ENCODE measurements around the gene CIZ1. TPM values are rescaled to one million over a fixed set of nuclear protein-coding genes. Genes with fewer than 3 reads are reported as not detected.

Gene CIZ1
- total and polyA plus RNA-seq, 9 of the 15 experiments (the other 6 are each of a cell fraction or from before 2014, with no cell fraction given), result 6.6 to 329 (median 87.8) TPM

DNA sequence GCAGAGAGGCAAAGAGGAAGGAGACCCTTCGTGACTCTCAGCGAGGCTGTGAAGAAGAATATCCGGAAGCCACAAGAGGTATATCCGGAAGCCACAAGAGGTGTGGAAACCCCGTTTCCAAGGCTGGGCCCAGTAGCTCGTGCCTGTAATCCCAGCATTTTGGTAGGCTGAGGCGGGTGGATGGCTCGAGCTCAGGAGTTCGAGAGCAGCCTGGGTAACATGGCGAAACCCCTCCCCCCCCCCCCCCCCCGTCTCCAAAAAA is 31.9 kb downstream of the CIZ1 start (continued):
- TF ChIP-seq, protein P1, sequence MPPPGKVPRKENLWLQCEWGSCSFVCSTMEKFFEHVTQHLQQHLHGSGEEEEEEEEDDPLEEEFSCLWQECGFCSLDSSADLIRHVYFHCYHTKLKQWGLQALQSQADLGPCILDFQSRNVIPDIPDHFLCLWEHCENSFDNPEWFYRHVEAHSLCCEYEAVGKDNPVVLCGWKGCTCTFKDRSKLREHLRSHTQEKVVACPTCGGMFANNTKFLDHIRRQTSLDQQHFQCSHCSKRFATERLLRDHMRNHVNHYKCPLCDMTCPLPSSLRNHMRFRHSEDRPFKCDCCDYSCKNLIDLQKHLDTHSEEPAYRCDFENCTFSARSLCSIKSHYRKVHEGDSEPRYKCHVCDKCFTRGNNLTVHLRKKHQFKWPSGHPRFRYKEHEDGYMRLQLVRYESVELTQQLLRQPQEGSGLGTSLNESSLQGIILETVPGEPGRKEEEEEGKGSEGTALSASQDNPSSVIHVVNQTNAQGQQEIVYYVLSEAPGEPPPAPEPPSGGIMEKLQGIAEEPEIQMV (tag; conservative IDR thresholded peaks at IDR 0.05; ENCODE audit: low read depth), result 0 out of 2 replicates have a peak, but pooled peaks have one; percentile 39
- TF ChIP-seq NRF1 (conservative IDR thresholded peaks at IDR 0.05 in 1 of 2, IDR thresholded peaks at IDR 0.05 in 1 of 2), result 0 out of 4 replicates have a peak, but pooled peaks of 1 of the 2 experiments have one; percentile 10
- no peak for TF ChIP-seq SETDB1 (IDR thresholded peaks at IDR 0.05; ENCODE audit: low read length)
- no peak for TF ChIP-seq DACH1 (IDR thresholded peaks at IDR 0.05; ENCODE audit: partially characterized antibody)
- TF ChIP-seq ZNF830 (CRISPR knock-in tag; IDR thresholded peaks at IDR 0.05), result no peak
- TF ChIP-seq ILK (tag; IDR thresholded peaks at IDR 0.05; ENCODE audit: borderline replicate concordance, low read depth), result no peak
- TF ChIP-seq ZNF324 (CRISPR knock-in tag; IDR thresholded peaks at IDR 0.05), result 0 out of 2 replicates have a peak, but pooled peaks have one; percentile 11
- no peak for TF ChIP-seq ZNF507 (tag; conservative IDR thresholded peaks at IDR 0.05)
- TF ChIP-seq ZNF232 (CRISPR knock-in tag; IDR thresholded peaks at IDR 0.05), result no peak
- TF ChIP-seq DNMT1 (IDR thresholded peaks at IDR 0.05), result no peak
- TF ChIP-seq CSDE1 (IDR thresholded peaks at IDR 0.05), result no peak
- TF ChIP-seq BCOR (IDR thresholded peaks at IDR 0.05), result 0 out of 2 replicates have a peak, but pooled peaks have one; percentile 16
- no peak; the same call in 1 of the 2 replicates for TF ChIP-seq SMARCC2 (IDR thresholded peaks at IDR 0.05; ENCODE audit: low read depth)
- no peak for TF ChIP-seq KLF13 (tag; IDR thresholded peaks at IDR 0.05; ENCODE audit: borderline replicate concordance, low read depth)
- no peak for TF ChIP-seq RBM14 (IDR thresholded peaks at IDR 0.05; ENCODE audit: borderline replicate concordance, insufficient read depth, low read depth, low read length)
- TF ChIP-seq TRIM28 (IDR thresholded peaks at IDR 0.05), result no peak
- TF ChIP-seq, protein P2, sequence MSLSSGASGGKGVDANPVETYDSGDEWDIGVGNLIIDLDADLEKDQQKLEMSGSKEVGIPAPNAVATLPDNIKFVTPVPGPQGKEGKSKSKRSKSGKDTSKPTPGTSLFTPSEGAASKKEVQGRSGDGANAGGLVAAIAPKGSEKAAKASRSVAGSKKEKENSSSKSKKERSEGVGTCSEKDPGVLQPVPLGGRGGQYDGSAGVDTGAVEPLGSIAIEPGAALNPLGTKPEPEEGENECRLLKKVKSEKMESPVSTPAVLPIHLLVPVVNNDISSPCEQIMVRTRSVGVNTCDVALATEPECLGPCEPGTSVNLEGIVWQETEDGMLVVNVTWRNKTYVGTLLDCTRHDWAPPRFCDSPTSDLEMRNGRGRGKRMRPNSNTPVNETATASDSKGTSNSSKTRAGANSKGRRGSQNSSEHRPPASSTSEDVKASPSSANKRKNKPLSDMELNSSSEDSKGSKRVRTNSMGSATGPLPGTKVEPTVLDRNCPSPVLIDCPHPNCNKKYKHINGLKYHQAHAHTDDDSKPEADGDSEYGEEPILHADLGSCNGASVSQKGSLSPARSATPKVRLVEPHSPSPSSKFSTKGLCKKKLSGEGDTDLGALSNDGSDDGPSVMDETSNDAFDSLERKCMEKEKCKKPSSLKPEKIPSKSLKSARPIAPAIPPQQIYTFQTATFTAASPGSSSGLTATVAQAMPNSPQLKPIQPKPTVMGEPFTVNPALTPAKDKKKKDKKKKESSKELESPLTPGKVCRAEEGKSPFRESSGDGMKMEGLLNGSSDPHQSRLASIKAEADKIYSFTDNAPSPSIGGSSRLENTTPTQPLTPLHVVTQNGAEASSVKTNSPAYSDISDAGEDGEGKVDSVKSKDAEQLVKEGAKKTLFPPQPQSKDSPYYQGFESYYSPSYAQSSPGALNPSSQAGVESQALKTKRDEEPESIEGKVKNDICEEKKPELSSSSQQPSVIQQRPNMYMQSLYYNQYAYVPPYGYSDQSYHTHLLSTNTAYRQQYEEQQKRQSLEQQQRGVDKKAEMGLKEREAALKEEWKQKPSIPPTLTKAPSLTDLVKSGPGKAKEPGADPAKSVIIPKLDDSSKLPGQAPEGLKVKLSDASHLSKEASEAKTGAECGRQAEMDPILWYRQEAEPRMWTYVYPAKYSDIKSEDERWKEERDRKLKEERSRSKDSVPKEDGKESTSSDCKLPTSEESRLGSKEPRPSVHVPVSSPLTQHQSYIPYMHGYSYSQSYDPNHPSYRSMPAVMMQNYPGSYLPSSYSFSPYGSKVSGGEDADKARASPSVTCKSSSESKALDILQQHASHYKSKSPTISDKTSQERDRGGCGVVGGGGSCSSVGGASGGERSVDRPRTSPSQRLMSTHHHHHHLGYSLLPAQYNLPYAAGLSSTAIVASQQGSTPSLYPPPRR (CRISPR knock-in tag; IDR thresholded peaks at IDR 0.05; ENCODE audit: borderline replicate concordance), result no peak
- no peak for TF ChIP-seq ATF1 (CRISPR knock-in tag; IDR thresholded peaks at IDR 0.05)
- TF ChIP-seq ATF1 (tag; IDR thresholded peaks at IDR 0.05), result no peak
- no peak for TF ChIP-seq ZNF133 (CRISPR knock-in tag; IDR thresholded peaks at IDR 0.05)
- peak; percentile 87; the same call in 1 of the 2 replicates for TF ChIP-seq HDAC8 (tag; IDR thresholded peaks at IDR 0.05)
- no peak for TF ChIP-seq ELF1 (tag; IDR thresholded peaks at IDR 0.05)
- TF ChIP-seq ZKSCAN3 (CRISPR knock-in tag; IDR thresholded peaks at IDR 0.05), result no peak
- TF ChIP-seq ZBTB17 (CRISPR knock-in tag; IDR thresholded peaks at IDR 0.05), result peak; percentile 83
- no peak for TF ChIP-seq ZNF253 (CRISPR knock-in tag; conservative IDR thresholded peaks at IDR 0.05)
- TF ChIP-seq JUND (IDR thresholded peaks at IDR 0.05; ENCODE audit: borderline replicate concordance, low read depth, low read length), result no peak
- peak; percentile 51; the same call in 1 of the 3 replicates for TF ChIP-seq JUND (tag; IDR thresholded peaks at IDR 0.05; ENCODE audit: borderline replicate concordance, low read depth, low read length)
- TF ChIP-seq ZNF766 (CRISPR knock-in tag; conservative IDR thresholded peaks at IDR 0.05), result no peak

Measured in K562 (cell line).